ENCODE measurements around the gene GLRB. TPM values are rescaled to one million over a fixed set of nuclear protein-coding genes. Genes with fewer than 3 reads are reported as not detected.
A peak's percentile ranks its signal among the peaks of the same experiment; 100 is the strongest.

Gene GLRB
- total and polyA plus RNA-seq, 2 experiments from 2014 or later, result 3.3 to 4.8 TPM

- H3K36me3 ChIP-seq (replicated peaks; ENCODE audit: insufficient read depth, low read depth), result no peaks in the 10 kb centered on the region
- H3K79me2 ChIP-seq, result no peaks in the 10 kb centered on the region
- WGBS (ENCODE audit: low lambda C conversion rate, missing lambda C conversion rate), result 30% methylated on average over 3 of the region's 3 CpGs
- H3K9me2 ChIP-seq (replicated peaks; ENCODE audit: insufficient read depth), result no peaks in the 10 kb centered on the region
- no peak overlapping the region for H3K4me3 ChIP-seq
- H3K4me2 ChIP-seq, result no peak overlapping the region
- H3K9me3 ChIP-seq (ENCODE audit: low read depth), result no peaks in the 10 kb centered on the region
- H3K4me1 ChIP-seq (ENCODE audit: insufficient read depth), result no peaks in the 10 kb centered on the region
- H2AFZ ChIP-seq, result no peak overlapping the region
- peak; percentile 30 for DNase-seq (ENCODE audit: low spot score)
- H4K20me1 ChIP-seq (ENCODE audit: insufficient read depth, poor library complexity, severe bottlenecking), result no peaks in the 10 kb centered on the region
- H3K27me3 ChIP-seq, result peaks cover 33% of the 10 kb centered on the region
- TF ChIP-seq EZH2phosphoT487 (IDR thresholded peaks at IDR 0.05; ENCODE audit: low read depth, severe bottlenecking, unreplicated experiment), result no peak
- peak; percentile 75 for TF ChIP-seq CTCF (IDR thresholded peaks at IDR 0.05; ENCODE audit: poor library complexity)
- no peak overlapping the region for H3K27ac ChIP-seq
These were observed 141.8 kb downstream of the GLRB start for GRCh38 chr4:157217708-157218107.

- Histone ChIP-seq H3K9me2 (replicated peaks; ENCODE audit: insufficient read depth) (no peaks in the 10 kb centered on the region), H3K27ac (no peak overlapping the region), H3K9me3 (ENCODE audit: low read depth) (no peaks in the 10 kb centered on the region), H3K36me3 (replicated peaks; ENCODE audit: insufficient read depth, low read depth) (no peaks in the 10 kb centered on the region), H2AFZ (no peak overlapping the region), H3K4me2 (peak overlapping the region; percentile 88), H3K79me2 (no peaks in the 10 kb centered on the region), H3K4me3 (no peak overlapping the region), H3K4me1 (ENCODE audit: insufficient read depth) (no peaks in the 10 kb centered on the region), H4K20me1 (ENCODE audit: insufficient read depth, poor library complexity, severe bottlenecking) (no peaks in the 10 kb centered on the region), H3K27me3 (peaks cover 53% of the 10 kb centered on the region)
- TF ChIP-seq CTCF (IDR thresholded peaks at IDR 0.05; ENCODE audit: poor library complexity) (no peak), EZH2phosphoT487 (IDR thresholded peaks at IDR 0.05; ENCODE audit: low read depth, severe bottlenecking, unreplicated experiment) (no peak), EZH2 (IDR thresholded peaks at IDR 0.05; ENCODE audit: borderline replicate concordance) (no peak)
- no peak for DNase-seq (ENCODE audit: low spot score)
- 30% methylated on average over 16 of the region's 16 CpGs for WGBS (ENCODE audit: low lambda C conversion rate, missing lambda C conversion rate)
These were observed 143.9 kb downstream of the GLRB start for GRCh38 chr4:157219711-157220370.

GRCh38 chr4:157220371-157220881 is 144.5 kb downstream of the GLRB start, which contains the start of gene GRIA2:
GRIA2 (plus strand) TSS chr4:157220728; CDS start chr4:157221043, 315 bp downstream.
- no peaks in the 10 kb centered on the region for H3K36me3 ChIP-seq (replicated peaks; ENCODE audit: insufficient read depth, low read depth)
- no peaks in the 10 kb centered on the region for H3K4me1 ChIP-seq (ENCODE audit: insufficient read depth)
- 2% methylated on average over 38 of the region's 57 CpGs for WGBS (ENCODE audit: low lambda C conversion rate, missing lambda C conversion rate)
- no peak within 1 kb of the TSS for H3K4me3 ChIP-seq
- H3K79me2 ChIP-seq, result no peaks in the 10 kb centered on the region
- no peaks in the 10 kb centered on the region for H3K9me2 ChIP-seq (replicated peaks; ENCODE audit: insufficient read depth)
- H3K9me3 ChIP-seq (ENCODE audit: low read depth), result no peaks in the 10 kb centered on the region
- H3K27ac ChIP-seq, result no peak within 1 kb of the TSS
- no peak for TF ChIP-seq EZH2 (IDR thresholded peaks at IDR 0.05; ENCODE audit: borderline replicate concordance)
- no peak for TF ChIP-seq EZH2phosphoT487 (IDR thresholded peaks at IDR 0.05; ENCODE audit: low read depth, severe bottlenecking, unreplicated experiment)
- TF ChIP-seq CTCF (IDR thresholded peaks at IDR 0.05; ENCODE audit: poor library complexity), result no peak
- H3K27me3 ChIP-seq, result peaks cover 55% of the 10 kb centered on the region
- H3K4me2 ChIP-seq, result peak within 1 kb of the TSS; percentile 88
- H4K20me1 ChIP-seq (ENCODE audit: insufficient read depth, poor library complexity, severe bottlenecking), result no peaks in the 10 kb centered on the region
- DNase-seq (ENCODE audit: low spot score), result peak; percentile 89
- no peak within 1 kb of the TSS for H2AFZ ChIP-seq

All from hepatocyte (in vitro differentiated cells).